ENCODE results near the gene CDH4. TPM values are rescaled to one million over a fixed set of nuclear protein-coding genes. Genes with fewer than 3 reads are reported as not detected.

The CDH4 gene
- total RNA-seq, 1 experiment from 2014 or later = 5.3 TPM

DNA sequence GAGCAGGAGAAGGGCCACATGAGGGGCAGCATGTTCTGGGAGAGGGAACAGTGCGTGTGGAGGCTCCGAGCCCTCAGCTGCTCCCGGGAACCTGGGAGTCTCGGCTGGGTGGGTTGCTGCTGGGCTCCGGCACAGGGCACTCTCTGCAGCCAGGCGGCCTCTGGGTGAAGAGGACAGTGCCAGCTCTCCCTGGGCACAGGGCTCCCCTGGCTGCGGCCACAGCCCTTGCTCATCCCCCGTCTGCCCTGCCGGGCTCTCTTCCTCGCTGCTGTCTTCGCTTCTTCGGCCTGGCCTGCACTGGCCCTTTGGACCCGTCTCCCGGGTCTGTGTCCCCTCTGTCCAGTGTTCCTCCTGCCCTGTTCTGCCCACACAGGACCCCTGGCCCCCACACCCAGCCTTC is 48.2 kb downstream of the CDH4 start:
- Mint-ChIP-seq H3K27me3 (ENCODE audit: low read depth) (peaks cover 3% of the 10 kb centered on the region; the same call in 1 of the 2 replicates), H3K27ac (no peak overlapping the region), H3K36me3 (no peaks in the 10 kb centered on the region), H3K4me3 (no peak overlapping the region), H3K9me3 (no peaks in the 10 kb centered on the region), H3K4me1 (peaks cover 15% of the 10 kb centered on the region)
- ChIA-PET POLR2A (no interaction called here), CTCF (no interaction called here)
- TF ChIP-seq, protein P1, sequence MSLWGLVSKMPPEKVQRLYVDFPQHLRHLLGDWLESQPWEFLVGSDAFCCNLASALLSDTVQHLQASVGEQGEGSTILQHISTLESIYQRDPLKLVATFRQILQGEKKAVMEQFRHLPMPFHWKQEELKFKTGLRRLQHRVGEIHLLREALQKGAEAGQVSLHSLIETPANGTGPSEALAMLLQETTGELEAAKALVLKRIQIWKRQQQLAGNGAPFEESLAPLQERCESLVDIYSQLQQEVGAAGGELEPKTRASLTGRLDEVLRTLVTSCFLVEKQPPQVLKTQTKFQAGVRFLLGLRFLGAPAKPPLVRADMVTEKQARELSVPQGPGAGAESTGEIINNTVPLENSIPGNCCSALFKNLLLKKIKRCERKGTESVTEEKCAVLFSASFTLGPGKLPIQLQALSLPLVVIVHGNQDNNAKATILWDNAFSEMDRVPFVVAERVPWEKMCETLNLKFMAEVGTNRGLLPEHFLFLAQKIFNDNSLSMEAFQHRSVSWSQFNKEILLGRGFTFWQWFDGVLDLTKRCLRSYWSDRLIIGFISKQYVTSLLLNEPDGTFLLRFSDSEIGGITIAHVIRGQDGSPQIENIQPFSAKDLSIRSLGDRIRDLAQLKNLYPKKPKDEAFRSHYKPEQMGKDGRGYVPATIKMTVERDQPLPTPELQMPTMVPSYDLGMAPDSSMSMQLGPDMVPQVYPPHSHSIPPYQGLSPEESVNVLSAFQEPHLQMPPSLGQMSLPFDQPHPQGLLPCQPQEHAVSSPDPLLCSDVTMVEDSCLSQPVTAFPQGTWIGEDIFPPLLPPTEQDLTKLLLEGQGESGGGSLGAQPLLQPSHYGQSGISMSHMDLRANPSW (CRISPR knock-in tag; conservative IDR thresholded peaks at IDR 0.05; ENCODE audit: low read depth) = no peak
- TF ChIP-seq, protein P2, sequence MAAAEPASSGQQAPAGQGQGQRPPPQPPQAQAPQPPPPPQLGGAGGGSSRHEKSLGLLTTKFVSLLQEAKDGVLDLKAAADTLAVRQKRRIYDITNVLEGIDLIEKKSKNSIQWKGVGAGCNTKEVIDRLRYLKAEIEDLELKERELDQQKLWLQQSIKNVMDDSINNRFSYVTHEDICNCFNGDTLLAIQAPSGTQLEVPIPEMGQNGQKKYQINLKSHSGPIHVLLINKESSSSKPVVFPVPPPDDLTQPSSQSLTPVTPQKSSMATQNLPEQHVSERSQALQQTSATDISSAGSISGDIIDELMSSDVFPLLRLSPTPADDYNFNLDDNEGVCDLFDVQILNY (CRISPR knock-in tag; IDR thresholded peaks at IDR 0.05) = no peak
- TF ChIP-seq, protein P3, sequence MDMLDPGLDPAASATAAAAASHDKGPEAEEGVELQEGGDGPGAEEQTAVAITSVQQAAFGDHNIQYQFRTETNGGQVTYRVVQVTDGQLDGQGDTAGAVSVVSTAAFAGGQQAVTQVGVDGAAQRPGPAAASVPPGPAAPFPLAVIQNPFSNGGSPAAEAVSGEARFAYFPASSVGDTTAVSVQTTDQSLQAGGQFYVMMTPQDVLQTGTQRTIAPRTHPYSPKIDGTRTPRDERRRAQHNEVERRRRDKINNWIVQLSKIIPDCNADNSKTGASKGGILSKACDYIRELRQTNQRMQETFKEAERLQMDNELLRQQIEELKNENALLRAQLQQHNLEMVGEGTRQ (CRISPR knock-in tag; IDR thresholded peaks at IDR 0.05) = no peak
- no peak for DNase-seq (ENCODE audit: low spot score)
- no peak for ATAC-seq

DNA sequence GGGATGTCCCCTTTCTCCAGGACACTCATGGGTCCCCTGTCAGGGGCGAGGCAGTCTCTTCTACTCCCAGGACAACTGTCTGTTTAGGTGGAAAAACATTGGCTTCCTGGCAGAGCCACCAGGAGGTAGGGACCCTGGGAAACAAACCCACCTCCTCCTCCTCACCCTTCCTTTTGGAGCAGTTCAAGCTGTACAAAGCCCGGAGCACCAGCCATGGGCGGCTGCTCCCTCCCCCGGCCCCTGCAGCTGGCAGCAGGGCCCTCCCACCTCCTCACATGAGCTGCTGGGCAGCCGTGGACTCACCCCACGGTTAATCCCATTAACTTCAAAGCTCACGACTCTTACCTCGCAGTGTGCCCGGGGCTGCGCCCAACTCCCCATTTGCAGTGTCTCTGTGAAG is 48.6 kb downstream of the CDH4 start:
- DNase-seq (ENCODE audit: low spot score) (no peak), ATAC-seq (no peak)
- POLR2A ChIA-PET = interaction anchor here (0.6 kb wide), 1 partner anchor 277 kb away, joined by 3 read pairs; no protein-coding TSS in a partner anchor
- Mint-ChIP-seq H3K36me3 (no peaks in the 10 kb centered on the region), H3K4me3 (no peak overlapping the region), H3K4me1 (peaks cover 12% of the 10 kb centered on the region), H3K27ac (no peak overlapping the region), H3K9me3 (no peaks in the 10 kb centered on the region), H3K27me3 (ENCODE audit: low read depth) (peaks cover 3% of the 10 kb centered on the region; the same call in 1 of the 2 replicates)
- CTCF ChIA-PET = no interaction called here
- TF ChIP-seq, protein P4, sequence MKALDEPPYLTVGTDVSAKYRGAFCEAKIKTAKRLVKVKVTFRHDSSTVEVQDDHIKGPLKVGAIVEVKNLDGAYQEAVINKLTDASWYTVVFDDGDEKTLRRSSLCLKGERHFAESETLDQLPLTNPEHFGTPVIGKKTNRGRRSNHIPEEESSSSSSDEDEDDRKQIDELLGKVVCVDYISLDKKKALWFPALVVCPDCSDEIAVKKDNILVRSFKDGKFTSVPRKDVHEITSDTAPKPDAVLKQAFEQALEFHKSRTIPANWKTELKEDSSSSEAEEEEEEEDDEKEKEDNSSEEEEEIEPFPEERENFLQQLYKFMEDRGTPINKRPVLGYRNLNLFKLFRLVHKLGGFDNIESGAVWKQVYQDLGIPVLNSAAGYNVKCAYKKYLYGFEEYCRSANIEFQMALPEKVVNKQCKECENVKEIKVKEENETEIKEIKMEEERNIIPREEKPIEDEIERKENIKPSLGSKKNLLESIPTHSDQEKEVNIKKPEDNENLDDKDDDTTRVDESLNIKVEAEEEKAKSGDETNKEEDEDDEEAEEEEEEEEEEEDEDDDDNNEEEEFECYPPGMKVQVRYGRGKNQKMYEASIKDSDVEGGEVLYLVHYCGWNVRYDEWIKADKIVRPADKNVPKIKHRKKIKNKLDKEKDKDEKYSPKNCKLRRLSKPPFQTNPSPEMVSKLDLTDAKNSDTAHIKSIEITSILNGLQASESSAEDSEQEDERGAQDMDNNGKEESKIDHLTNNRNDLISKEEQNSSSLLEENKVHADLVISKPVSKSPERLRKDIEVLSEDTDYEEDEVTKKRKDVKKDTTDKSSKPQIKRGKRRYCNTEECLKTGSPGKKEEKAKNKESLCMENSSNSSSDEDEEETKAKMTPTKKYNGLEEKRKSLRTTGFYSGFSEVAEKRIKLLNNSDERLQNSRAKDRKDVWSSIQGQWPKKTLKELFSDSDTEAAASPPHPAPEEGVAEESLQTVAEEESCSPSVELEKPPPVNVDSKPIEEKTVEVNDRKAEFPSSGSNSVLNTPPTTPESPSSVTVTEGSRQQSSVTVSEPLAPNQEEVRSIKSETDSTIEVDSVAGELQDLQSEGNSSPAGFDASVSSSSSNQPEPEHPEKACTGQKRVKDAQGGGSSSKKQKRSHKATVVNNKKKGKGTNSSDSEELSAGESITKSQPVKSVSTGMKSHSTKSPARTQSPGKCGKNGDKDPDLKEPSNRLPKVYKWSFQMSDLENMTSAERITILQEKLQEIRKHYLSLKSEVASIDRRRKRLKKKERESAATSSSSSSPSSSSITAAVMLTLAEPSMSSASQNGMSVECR (CRISPR knock-in tag; IDR thresholded peaks at IDR 0.05; ENCODE audit: borderline replicate concordance) = no peak
- TF ChIP-seq RELA (CRISPR knock-in tag; IDR thresholded peaks at IDR 0.05; ENCODE audit: borderline replicate concordance) (no peak), GRHL2 (CRISPR knock-in tag; IDR thresholded peaks at IDR 0.05; ENCODE audit: insufficient replicate concordance, severe bottlenecking) (no peak), GABPB1 (CRISPR knock-in tag; IDR thresholded peaks at IDR 0.05) (no peak), FOXK1 (CRISPR knock-in tag; IDR thresholded peaks at IDR 0.05) (no peak), MYBL2 (CRISPR knock-in tag; IDR thresholded peaks at IDR 0.05) (no peak), IRF2 (CRISPR knock-in tag; IDR thresholded peaks at IDR 0.05; ENCODE audit: borderline replicate concordance, low read depth) (no peak), ZNF219 (CRISPR knock-in tag; IDR thresholded peaks at IDR 0.05; ENCODE audit: borderline replicate concordance) (no peak), CREB1 (CRISPR knock-in tag; IDR thresholded peaks at IDR 0.05) (no peak), SP1 (CRISPR knock-in tag; conservative IDR thresholded peaks at IDR 0.05) (no peak)
- TF ChIP-seq, protein P5, sequence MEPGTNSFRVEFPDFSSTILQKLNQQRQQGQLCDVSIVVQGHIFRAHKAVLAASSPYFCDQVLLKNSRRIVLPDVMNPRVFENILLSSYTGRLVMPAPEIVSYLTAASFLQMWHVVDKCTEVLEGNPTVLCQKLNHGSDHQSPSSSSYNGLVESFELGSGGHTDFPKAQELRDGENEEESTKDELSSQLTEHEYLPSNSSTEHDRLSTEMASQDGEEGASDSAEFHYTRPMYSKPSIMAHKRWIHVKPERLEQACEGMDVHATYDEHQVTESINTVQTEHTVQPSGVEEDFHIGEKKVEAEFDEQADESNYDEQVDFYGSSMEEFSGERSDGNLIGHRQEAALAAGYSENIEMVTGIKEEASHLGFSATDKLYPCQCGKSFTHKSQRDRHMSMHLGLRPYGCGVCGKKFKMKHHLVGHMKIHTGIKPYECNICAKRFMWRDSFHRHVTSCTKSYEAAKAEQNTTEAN (CRISPR knock-in tag; IDR thresholded peaks at IDR 0.05) = no peak
- TF ChIP-seq, protein P6, sequence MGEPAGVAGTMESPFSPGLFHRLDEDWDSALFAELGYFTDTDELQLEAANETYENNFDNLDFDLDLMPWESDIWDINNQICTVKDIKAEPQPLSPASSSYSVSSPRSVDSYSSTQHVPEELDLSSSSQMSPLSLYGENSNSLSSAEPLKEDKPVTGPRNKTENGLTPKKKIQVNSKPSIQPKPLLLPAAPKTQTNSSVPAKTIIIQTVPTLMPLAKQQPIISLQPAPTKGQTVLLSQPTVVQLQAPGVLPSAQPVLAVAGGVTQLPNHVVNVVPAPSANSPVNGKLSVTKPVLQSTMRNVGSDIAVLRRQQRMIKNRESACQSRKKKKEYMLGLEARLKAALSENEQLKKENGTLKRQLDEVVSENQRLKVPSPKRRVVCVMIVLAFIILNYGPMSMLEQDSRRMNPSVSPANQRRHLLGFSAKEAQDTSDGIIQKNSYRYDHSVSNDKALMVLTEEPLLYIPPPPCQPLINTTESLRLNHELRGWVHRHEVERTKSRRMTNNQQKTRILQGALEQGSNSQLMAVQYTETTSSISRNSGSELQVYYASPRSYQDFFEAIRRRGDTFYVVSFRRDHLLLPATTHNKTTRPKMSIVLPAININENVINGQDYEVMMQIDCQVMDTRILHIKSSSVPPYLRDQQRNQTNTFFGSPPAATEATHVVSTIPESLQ (CRISPR knock-in tag; IDR thresholded peaks at IDR 0.05) = no peak
- TF ChIP-seq, protein P7, sequence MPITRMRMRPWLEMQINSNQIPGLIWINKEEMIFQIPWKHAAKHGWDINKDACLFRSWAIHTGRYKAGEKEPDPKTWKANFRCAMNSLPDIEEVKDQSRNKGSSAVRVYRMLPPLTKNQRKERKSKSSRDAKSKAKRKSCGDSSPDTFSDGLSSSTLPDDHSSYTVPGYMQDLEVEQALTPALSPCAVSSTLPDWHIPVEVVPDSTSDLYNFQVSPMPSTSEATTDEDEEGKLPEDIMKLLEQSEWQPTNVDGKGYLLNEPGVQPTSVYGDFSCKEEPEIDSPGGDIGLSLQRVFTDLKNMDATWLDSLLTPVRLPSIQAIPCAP (CRISPR knock-in tag; IDR thresholded peaks at IDR 0.05) = no peak
- TF ChIP-seq, protein P8, sequence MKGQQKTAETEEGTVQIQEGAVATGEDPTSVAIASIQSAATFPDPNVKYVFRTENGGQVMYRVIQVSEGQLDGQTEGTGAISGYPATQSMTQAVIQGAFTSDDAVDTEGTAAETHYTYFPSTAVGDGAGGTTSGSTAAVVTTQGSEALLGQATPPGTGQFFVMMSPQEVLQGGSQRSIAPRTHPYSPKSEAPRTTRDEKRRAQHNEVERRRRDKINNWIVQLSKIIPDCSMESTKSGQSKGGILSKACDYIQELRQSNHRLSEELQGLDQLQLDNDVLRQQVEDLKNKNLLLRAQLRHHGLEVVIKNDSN (CRISPR knock-in tag; IDR thresholded peaks at IDR 0.05) = no peak
- TF ChIP-seq, protein P9, sequence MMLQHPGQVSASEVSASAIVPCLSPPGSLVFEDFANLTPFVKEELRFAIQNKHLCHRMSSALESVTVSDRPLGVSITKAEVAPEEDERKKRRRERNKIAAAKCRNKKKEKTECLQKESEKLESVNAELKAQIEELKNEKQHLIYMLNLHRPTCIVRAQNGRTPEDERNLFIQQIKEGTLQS (CRISPR knock-in tag; conservative IDR thresholded peaks at IDR 0.05) = no peak
- TF ChIP-seq, protein P10, sequence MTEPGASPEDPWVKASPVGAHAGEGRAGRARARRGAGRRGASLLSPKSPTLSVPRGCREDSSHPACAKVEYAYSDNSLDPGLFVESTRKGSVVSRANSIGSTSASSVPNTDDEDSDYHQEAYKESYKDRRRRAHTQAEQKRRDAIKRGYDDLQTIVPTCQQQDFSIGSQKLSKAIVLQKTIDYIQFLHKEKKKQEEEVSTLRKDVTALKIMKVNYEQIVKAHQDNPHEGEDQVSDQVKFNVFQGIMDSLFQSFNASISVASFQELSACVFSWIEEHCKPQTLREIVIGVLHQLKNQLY (CRISPR knock-in tag; IDR thresholded peaks at IDR 0.05) = no peak
